Effector CD4-positive, alpha-beta T cell (primary cell): ENCODE measurements around the gene RYR2.

ENCODE experiments used
- DNase-seq: peaks from one replicate; pipeline ENCODE4 v3.0.0-alpha.2; 2020

Gene RYR2

GRCh38 chr1:237206065-237206414, 164.1 kb downstream of the RYR2 start:
- DNase-seq = no peak

GRCh38 chr1:237211031-237211430, 169.0 kb downstream of the RYR2 start:
- no peak for DNase-seq

- no peak for DNase-seq
These were observed 169.6 kb downstream of the RYR2 start for GRCh38 chr1:237211540-237211939.

- DNase-seq = no peak
These were observed 178.0 kb downstream of the RYR2 start for GRCh38 chr1:237219751-237220642.

GRCh38 chr1:237223419-237223818, 181.4 kb downstream of the RYR2 start:
- no peak for DNase-seq

- no peak for DNase-seq
These were observed 184.4 kb downstream of the RYR2 start for GRCh38 chr1:237226177-237226944.

- DNase-seq = no peak
These were observed 185.5 kb downstream of the RYR2 start for GRCh38 chr1:237227476-237227875.

- no peak for DNase-seq
These were observed 186.4 kb downstream of the RYR2 start for GRCh38 chr1:237228421-237228820.

- no peak for DNase-seq
These were observed 187.3 kb downstream of the RYR2 start for GRCh38 chr1:237229333-237229732.

GRCh38 chr1:237232501-237232900, 190.5 kb downstream of the RYR2 start:
- DNase-seq = no peak

GRCh38 chr1:237235091-237235490, 193.1 kb downstream of the RYR2 start:
- DNase-seq = no peak

- no peak for DNase-seq
These were observed 195.7 kb downstream of the RYR2 start for GRCh38 chr1:237237721-237238120.

- DNase-seq = no peak
These were observed 197.3 kb downstream of the RYR2 start for GRCh38 chr1:237239248-237239647.

GRCh38 chr1:237241038-237241437, 199.1 kb downstream of the RYR2 start:
- no peak for DNase-seq

GRCh38 chr1:237244778-237245177, 202.8 kb downstream of the RYR2 start:
- no peak for DNase-seq

GRCh38 chr1:237247442-237247841, 205.5 kb downstream of the RYR2 start:
- DNase-seq = no peak

- no peak for DNase-seq
These were observed 207.1 kb downstream of the RYR2 start for GRCh38 chr1:237249120-237249519.

GRCh38 chr1:237250055-237250454, 208.1 kb downstream of the RYR2 start:
- DNase-seq = no peak

GRCh38 chr1:237255071-237255470, 213.1 kb downstream of the RYR2 start:
- DNase-seq = no peak

GRCh38 chr1:237258871-237259270, 216.9 kb downstream of the RYR2 start:
- DNase-seq = no peak

- DNase-seq = no peak
These were observed 219.2 kb downstream of the RYR2 start for GRCh38 chr1:237261198-237261597.

GRCh38 chr1:237267743-237268142, 225.8 kb downstream of the RYR2 start:
- no peak for DNase-seq

GRCh38 chr1:237269938-237270337, 228.0 kb downstream of the RYR2 start:
- no peak for DNase-seq

- no peak for DNase-seq
These were observed 228.4 kb downstream of the RYR2 start for GRCh38 chr1:237270353-237270752.
